Prostate gland (tissue), 2 donors: ENCODE results near the gene C17orf113.

Experiments used
- POLR2A ChIP-seq: fragments of 450-650 bp; IDR thresholded peaks from one replicate; pipeline ENCODE4 v1.6.1; 2016; ENCODE audit warnings: antibody characterized with exemption, mild to moderate bottlenecking
- POLR2AphosphoS5 ChIP-seq: sonication (generic); formaldehyde crosslinking; IDR thresholded peaks from one replicate; pipeline ENCODE4 v1.6.1; 2017; ENCODE audit warnings: antibody characterized with exemption
- TF ChIP-seq, protein P1 (sequence below), 4 experiments: fragments of 200-600 bp in 2 of 4; fragments of 450-650 bp in 2 of 4; sonication (generic) in 2 of 4; IDR thresholded peaks; 1 replicate in 3 of 4; 2 replicates in 1 of 4; pipeline ENCODE4 v1.5.1; 2016 to 2019; ENCODE audit warnings: antibody characterized with exemption in 4 of 4, mild to moderate bottlenecking in 2 of 4, moderate library complexity in 2 of 4

DNA sequence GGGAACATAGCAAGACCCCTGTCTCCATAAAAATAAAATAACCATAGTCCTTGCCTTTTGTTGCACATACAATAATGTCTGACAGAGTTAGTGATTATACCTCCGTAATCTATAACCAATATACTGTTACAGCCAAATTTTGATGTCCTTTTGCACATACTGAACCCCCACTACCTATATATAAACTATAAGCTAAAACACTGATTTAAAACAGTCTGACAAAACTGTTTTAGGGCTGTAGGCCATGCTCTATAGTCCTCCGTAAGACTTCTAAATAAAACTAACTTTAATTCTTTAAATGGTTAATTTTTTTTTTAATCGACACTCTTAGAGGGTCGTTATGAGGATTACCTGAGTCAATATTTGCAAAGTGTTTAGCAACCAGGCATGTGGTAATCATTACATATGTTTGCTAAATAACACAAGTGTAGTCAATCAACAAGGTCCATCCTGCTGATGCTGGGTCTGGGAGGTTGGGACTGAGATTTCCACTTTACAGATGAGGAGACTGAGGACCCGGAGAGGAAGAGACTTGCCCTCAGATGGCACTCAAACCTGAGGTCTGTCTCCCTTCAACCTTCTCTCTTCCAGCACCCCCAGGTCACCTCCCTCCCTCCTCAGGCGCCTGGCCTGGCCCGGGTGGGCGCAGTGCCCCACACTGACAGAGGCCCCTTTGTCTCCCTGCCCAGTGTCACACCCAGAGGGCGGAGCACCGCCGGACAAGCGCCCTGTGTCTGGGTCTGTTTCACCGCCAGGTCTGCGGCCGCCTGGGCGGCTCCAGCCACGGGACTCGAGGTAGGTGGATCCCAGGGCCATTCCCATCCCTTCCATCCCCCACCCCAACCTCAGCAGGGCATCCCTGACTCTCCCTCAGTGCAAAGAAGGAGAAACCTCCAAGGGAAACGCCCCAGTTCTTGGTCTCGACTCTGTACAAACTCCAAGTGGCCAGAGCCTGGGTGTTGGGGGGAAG is 37.6 kb upstream of the C17orf113 start:
- TF ChIP-seq, protein P1, sequence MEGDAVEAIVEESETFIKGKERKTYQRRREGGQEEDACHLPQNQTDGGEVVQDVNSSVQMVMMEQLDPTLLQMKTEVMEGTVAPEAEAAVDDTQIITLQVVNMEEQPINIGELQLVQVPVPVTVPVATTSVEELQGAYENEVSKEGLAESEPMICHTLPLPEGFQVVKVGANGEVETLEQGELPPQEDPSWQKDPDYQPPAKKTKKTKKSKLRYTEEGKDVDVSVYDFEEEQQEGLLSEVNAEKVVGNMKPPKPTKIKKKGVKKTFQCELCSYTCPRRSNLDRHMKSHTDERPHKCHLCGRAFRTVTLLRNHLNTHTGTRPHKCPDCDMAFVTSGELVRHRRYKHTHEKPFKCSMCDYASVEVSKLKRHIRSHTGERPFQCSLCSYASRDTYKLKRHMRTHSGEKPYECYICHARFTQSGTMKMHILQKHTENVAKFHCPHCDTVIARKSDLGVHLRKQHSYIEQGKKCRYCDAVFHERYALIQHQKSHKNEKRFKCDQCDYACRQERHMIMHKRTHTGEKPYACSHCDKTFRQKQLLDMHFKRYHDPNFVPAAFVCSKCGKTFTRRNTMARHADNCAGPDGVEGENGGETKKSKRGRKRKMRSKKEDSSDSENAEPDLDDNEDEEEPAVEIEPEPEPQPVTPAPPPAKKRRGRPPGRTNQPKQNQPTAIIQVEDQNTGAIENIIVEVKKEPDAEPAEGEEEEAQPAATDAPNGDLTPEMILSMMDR (IDR thresholded peaks at IDR 0.05) = no peak
- TF ChIP-seq POLR2A = no peak
- no peak for TF ChIP-seq POLR2AphosphoS5
